Upper lobe of left lung (tissue), 6 donors: ENCODE data around the gene C16orf89. TPM values are rescaled to one million over a fixed set of nuclear protein-coding genes. Genes with fewer than 3 reads are reported as not detected.

Experiments
- ATAC-seq, 2 donors: fragments of 200-7000 bp; cut with Tn5 transposase; one replicate each; pipeline ENCODE4 v1.9.1; 2022; ENCODE audit warnings: mild to moderate bottlenecking in 2 of 2, moderate library complexity in 2 of 2; ENCODE audit not compliant: low FRiP score in 2 of 2
- DNase-seq, 2 donors: peaks; one replicate each; pipeline ENCODE4 v3.0.0-alpha.2; 2019 to 2020
- H3K27ac ChIP-seq, 4 donors: fragments of 200-600 bp; sonication (generic); one replicate each; pipeline ENCODE4 v1.5.1; 2016 to 2019
- H3K27me3 ChIP-seq, 4 donors: fragments of 200-600 bp; sonication (generic); one replicate each; pipeline ENCODE4 v1.5.1; 2017 to 2019
- H3K36me3 ChIP-seq, 4 donors: fragments of 200-600 bp; sonication (generic); one replicate each; pipeline ENCODE4 v1.5.1; 2016 to 2019
- H3K4me1 ChIP-seq, 4 donors: fragments of 200-600 bp; sonication (generic); one replicate each; pipeline ENCODE4 v1.5.1; 2018 to 2019
- H3K4me3 ChIP-seq, 4 donors: fragments of 200-600 bp; sonication (generic); one replicate each; pipeline ENCODE4 v1.5.1; 2017 to 2019; ENCODE audit warnings: mild to moderate bottlenecking in 2 of 4, moderate library complexity in 1 of 4
- H3K9me3 ChIP-seq, 4 donors: fragments of 200-600 bp; sonication (generic); one replicate each; pipeline ENCODE4 v1.5.1; 2018 to 2019
- CTCF ChIP-seq, 6 experiments: fragments of 450-650 bp in 4 of 6; fragments of 200-600 bp in 2 of 6; sonication (generic) in 2 of 6; IDR thresholded peaks; one replicate each; pipeline ENCODE4 v1.5.1; 2016 to 2019; ENCODE audit warnings: antibody characterized with exemption in 6 of 6
- EP300 ChIP-seq, 4 donors: sonication (generic); formaldehyde crosslinking; IDR thresholded peaks; one replicate each; pipeline ENCODE4 v1.5.1; 2017; ENCODE audit warnings: antibody characterized with exemption in 4 of 4, control low read depth in 2 of 4
- POLR2A ChIP-seq, 4 donors: fragments of 450-650 bp; IDR thresholded peaks; one replicate each; pipeline ENCODE4 v1.5.1; 2016 to 2017; ENCODE audit warnings: antibody characterized with exemption in 4 of 4, mild to moderate bottlenecking in 2 of 4
- POLR2AphosphoS5 ChIP-seq, 2 donors: sonication (generic); formaldehyde crosslinking; IDR thresholded peaks; one replicate each; pipeline ENCODE4 v1.5.1; 2017; ENCODE audit warnings: antibody characterized with exemption in 2 of 2
- WGBS, 2 donors: methylation state at CpG; one replicate each; pipeline ENCODE4 v1.1.5; 2017 to 2018; 5-methylcytosine and 5-hydroxymethylcytosine counted together
- total RNA-seq, 6 donors: library from RNA; depleted of rRNA in 4 of 6; stranded (reverse); fragments of >200 nt in 4 of 6; gene quantifications; one replicate each; pipeline versions ENCODE4 v1.1.0 to v1.2.1, GENCODE V29; 2016 to 2021
- donor health status: DM: no; HTN: no; CAD: no; lungs with moderate emphysema.
- donor health status: DM: no; HTN: yes; CAD: no; lungs with severe emphysema.

Gene C16orf89
- total RNA-seq, 6 donors from 2014 or later = 45.7 to 272 (median 174) TPM

GRCh38 chr16:5069048-5069447 is 3.3 kb upstream of the C16orf89 start:
- WGBS, 2 donors = 86 to 89% methylated on average over 9 of the region's 9 CpGs
- ATAC-seq (no peak), DNase-seq (no peak)
- TF ChIP-seq CTCF (IDR thresholded peaks at IDR 0.05) = no peak
- TF ChIP-seq POLR2AphosphoS5 (IDR thresholded peaks at IDR 0.05) = no peak
- no peak for TF ChIP-seq POLR2A (IDR thresholded peaks at IDR 0.05)
- TF ChIP-seq EP300 (IDR thresholded peaks at IDR 0.05) = no peak
- H3K36me3 ChIP-seq = peaks cover 0 to under 1% (median 0%) of the 10 kb centered on the region in 4 donors
- H3K4me1 ChIP-seq = peaks cover 16 to 32% (median 19%) of the 10 kb centered on the region in 4 donors
- H3K9me3 ChIP-seq = no peaks in the 10 kb centered on the region
- no peaks in the 10 kb centered on the region for H3K27me3 ChIP-seq
- no peak overlapping the region for H3K4me3 ChIP-seq
- H3K27ac ChIP-seq = no peak overlapping the region

- WGBS, 2 donors = 64 to 69% methylated on average over 6 of the region's 6 CpGs
- peak overlapping the region in 1 of 4 donors; percentile 78 for H3K27ac ChIP-seq
These were observed 755 bp upstream of the C16orf89 start for GRCh38 chr16:5066511-5066910.

GRCh38 chr16:5065326-5065725 is 430 bp downstream of the C16orf89 start:
- Histone ChIP-seq H3K27me3 (no peaks in the 10 kb centered on the region), H3K4me1 (peaks cover 0 to 14% (median 7%) of the 10 kb centered on the region in 4 donors), H3K4me3 (peak overlapping the region in 3 of 4 donors; percentile 28 to 43 (median 41)), H3K9me3 (no peaks in the 10 kb centered on the region), H3K27ac (peak overlapping the region; percentile 48 to 87 (median 72)), H3K36me3 (no peaks in the 10 kb centered on the region)
- TF ChIP-seq POLR2AphosphoS5 (IDR thresholded peaks at IDR 0.05) (no peak), POLR2A (IDR thresholded peaks at IDR 0.05) (no peak), CTCF (IDR thresholded peaks at IDR 0.05) (no peak), EP300 (IDR thresholded peaks at IDR 0.05) (no peak)
- DNase-seq (peak in 1 of 2 donors; percentile 50), ATAC-seq (peak; percentile 46 to 59)
- WGBS, 2 donors = 56 to 59% methylated on average over 8 of the region's 8 CpGs

More at GRCh38 chr16:5066511-5066910, 755 bp upstream of the C16orf89 start:
- H3K4me3 ChIP-seq = no peak overlapping the region
- no peak for DNase-seq
- no peaks in the 10 kb centered on the region for H3K36me3 ChIP-seq
- no peak for ATAC-seq
- no peaks in the 10 kb centered on the region for H3K27me3 ChIP-seq
- peaks cover 5 to 20% (median 10%) of the 10 kb centered on the region in 4 donors for H3K4me1 ChIP-seq
- TF ChIP-seq POLR2A (IDR thresholded peaks at IDR 0.05) (no peak), POLR2AphosphoS5 (IDR thresholded peaks at IDR 0.05) (no peak), EP300 (IDR thresholded peaks at IDR 0.05) (no peak), CTCF (IDR thresholded peaks at IDR 0.05) (no peak)
- no peaks in the 10 kb centered on the region for H3K9me3 ChIP-seq

GRCh38 chr16:5064915-5065314 is 841 bp downstream of the C16orf89 start:
- no peak for TF ChIP-seq CTCF (IDR thresholded peaks at IDR 0.05)
- no peak for TF ChIP-seq POLR2A (IDR thresholded peaks at IDR 0.05)
- TF ChIP-seq EP300 (IDR thresholded peaks at IDR 0.05) = no peak
- TF ChIP-seq POLR2AphosphoS5 (IDR thresholded peaks at IDR 0.05) = no peak
- peak in 1 of 2 donors; percentile 72 for DNase-seq
- Histone ChIP-seq H3K27ac (peak overlapping the region in 3 of 4 donors; percentile 65 to 87 (median 78)), H3K27me3 (no peaks in the 10 kb centered on the region), H3K4me1 (peaks cover 0 to 14% (median 7%) of the 10 kb centered on the region in 4 donors), H3K4me3 (peak overlapping the region in 3 of 4 donors; percentile 28 to 43 (median 41)), H3K36me3 (no peaks in the 10 kb centered on the region), H3K9me3 (no peaks in the 10 kb centered on the region)
- ATAC-seq = peak; percentile 27 to 62
- WGBS, 2 donors = 11 to 50% methylated on average over 1 to 7 of the region's 7 CpGs
